Measurements from ENCODE around the gene SNX5.

DNA sequence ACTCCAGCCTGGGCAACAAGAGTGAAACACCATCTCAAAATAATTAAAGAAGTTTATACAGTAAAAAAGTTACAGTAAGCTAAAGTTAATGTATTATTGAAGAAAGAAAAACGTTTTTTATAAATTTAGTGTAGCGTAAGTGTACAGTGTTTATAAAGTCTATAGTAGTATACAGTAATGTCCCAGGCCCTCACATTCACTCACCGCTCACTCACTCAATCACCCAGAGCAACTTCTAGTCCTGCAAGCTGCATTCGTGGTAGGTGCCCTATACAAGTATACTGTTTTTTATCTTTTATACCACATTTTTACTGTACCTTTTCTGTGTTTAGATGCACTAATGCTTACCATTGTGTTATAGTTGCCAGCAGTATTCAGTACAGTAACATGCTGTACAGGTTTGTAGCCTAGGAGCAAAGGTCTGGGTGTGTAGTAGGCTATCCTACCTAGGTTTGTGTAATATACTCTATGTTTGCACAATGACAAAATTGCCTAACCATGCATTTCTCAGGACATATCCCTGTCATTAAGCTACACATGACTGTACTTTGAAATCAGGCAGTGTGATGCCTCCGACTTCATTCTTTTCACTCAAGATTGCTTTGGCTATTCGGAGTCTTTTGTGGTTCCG lies 16.9 kb upstream of the SNX5 start:
- TF ChIP-seq, protein P1, sequence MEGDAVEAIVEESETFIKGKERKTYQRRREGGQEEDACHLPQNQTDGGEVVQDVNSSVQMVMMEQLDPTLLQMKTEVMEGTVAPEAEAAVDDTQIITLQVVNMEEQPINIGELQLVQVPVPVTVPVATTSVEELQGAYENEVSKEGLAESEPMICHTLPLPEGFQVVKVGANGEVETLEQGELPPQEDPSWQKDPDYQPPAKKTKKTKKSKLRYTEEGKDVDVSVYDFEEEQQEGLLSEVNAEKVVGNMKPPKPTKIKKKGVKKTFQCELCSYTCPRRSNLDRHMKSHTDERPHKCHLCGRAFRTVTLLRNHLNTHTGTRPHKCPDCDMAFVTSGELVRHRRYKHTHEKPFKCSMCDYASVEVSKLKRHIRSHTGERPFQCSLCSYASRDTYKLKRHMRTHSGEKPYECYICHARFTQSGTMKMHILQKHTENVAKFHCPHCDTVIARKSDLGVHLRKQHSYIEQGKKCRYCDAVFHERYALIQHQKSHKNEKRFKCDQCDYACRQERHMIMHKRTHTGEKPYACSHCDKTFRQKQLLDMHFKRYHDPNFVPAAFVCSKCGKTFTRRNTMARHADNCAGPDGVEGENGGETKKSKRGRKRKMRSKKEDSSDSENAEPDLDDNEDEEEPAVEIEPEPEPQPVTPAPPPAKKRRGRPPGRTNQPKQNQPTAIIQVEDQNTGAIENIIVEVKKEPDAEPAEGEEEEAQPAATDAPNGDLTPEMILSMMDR (IDR thresholded peaks at IDR 0.05 in 4 of 5, conservative IDR thresholded peaks at IDR 0.05 in 1 of 5), result no peak
- no peak for TF ChIP-seq POLR2A (IDR thresholded peaks at IDR 0.05)

Data from gastrocnemius medialis (tissue), 4 donors.